ENCODE results near the gene SH2B3. TPM values are rescaled to one million over a fixed set of nuclear protein-coding genes. Genes with fewer than 3 reads are reported as not detected.
A peak's percentile ranks its signal among the peaks of the same experiment; 100 is the strongest.
"Not testable (repeated sequence)": the region's sequence is repeated elsewhere in the genome, so short reads cannot be mapped to it uniquely, and the experiment has no call there.

SH2B3 gene
- total RNA-seq, 1 donor from 2014 or later: 36.4 TPM

DNA sequence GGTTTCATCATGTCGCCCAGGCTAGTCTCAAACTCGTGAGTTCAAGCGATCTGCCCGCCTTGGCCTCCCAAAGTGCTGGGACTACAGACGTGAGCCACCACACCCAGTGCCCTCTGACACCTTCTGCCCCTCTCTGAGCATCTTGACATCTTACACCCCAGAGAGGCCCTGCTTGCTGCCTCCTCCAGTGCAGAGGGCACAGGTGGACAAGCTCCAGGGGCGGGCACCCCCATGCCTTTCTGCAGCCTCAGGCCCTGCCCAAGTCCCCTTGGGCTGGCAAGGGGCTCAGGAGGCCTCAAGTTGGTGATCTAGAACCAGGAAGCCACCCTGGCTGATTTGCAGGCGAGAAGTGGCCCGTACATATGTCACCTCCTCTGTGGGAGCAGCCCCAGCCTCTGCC lies 11.2 kb upstream of the SH2B3 start:
- Mint-ChIP-seq H3K27me3 (ENCODE audit: unreplicated experiment) (peaks cover 2% of the 10 kb centered on the region), H3K27ac (ENCODE audit: unreplicated experiment) (no peak overlapping the region), H3K4me3 (ENCODE audit: unreplicated experiment) (no peak overlapping the region), H3K4me1 (ENCODE audit: unreplicated experiment) (peaks cover 24% of the 10 kb centered on the region), H3K36me3 (ENCODE audit: unreplicated experiment) (no peaks in the 10 kb centered on the region), H3K9me3 (ENCODE audit: unreplicated experiment) (no peaks in the 10 kb centered on the region)
- no peak for DNase-seq (ENCODE audit: extremely low spot score, unreplicated experiment)
- TF ChIP-seq, protein P1, sequence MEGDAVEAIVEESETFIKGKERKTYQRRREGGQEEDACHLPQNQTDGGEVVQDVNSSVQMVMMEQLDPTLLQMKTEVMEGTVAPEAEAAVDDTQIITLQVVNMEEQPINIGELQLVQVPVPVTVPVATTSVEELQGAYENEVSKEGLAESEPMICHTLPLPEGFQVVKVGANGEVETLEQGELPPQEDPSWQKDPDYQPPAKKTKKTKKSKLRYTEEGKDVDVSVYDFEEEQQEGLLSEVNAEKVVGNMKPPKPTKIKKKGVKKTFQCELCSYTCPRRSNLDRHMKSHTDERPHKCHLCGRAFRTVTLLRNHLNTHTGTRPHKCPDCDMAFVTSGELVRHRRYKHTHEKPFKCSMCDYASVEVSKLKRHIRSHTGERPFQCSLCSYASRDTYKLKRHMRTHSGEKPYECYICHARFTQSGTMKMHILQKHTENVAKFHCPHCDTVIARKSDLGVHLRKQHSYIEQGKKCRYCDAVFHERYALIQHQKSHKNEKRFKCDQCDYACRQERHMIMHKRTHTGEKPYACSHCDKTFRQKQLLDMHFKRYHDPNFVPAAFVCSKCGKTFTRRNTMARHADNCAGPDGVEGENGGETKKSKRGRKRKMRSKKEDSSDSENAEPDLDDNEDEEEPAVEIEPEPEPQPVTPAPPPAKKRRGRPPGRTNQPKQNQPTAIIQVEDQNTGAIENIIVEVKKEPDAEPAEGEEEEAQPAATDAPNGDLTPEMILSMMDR (IDR thresholded peaks at IDR 0.05): no peak

DNA sequence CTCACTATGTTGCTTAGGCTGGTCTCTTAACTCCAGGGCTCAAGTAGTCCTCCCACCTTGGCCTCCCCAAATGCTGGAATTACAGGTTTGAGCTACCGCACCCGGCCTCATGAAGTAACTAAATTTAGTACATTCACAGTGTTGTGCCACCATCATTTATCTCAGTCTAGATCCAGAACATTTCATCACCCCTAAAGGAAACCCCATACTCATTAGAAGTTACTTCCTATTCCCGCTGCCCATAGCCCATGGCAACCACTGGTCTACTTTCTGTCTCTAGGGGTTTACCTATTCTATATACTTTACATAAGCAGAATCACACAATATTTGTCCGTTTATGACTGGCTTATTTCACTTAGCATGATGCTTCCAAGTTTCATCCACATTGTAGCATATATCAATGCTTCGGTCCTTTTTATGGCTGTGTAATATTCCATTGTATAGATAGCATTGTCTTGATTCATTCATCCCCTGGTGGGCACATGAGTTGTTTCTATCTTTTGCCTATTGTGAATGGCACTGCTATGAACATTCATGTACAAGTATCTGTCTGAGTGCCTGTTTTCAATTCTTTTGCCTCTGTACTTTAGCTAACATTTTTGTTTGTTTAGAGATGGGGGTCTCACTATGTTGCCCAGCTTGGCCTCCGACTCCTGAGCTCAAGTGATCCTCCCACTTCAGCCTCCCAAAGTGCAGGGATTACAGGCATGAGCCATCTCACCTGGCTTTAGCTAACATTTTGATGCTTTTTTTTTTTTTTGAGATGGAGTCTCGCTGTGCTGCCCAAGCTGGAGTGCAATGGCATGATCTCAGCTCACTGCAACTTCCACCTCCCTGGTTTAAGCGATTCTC lies 10.2 kb upstream of the SH2B3 start:
- H3K27ac Mint-ChIP-seq (ENCODE audit: unreplicated experiment): no peak overlapping the region
- peaks cover 27% of the 10 kb centered on the region for H3K4me1 Mint-ChIP-seq (ENCODE audit: unreplicated experiment)
- no peak for DNase-seq (ENCODE audit: extremely low spot score, unreplicated experiment)
- H3K4me3 Mint-ChIP-seq (ENCODE audit: unreplicated experiment): no peak overlapping the region
- H3K36me3 Mint-ChIP-seq (ENCODE audit: unreplicated experiment): no peaks in the 10 kb centered on the region
- TF ChIP-seq, protein P1 (IDR thresholded peaks at IDR 0.05): no peak
- H3K9me3 Mint-ChIP-seq (ENCODE audit: unreplicated experiment): no peaks in the 10 kb centered on the region
- H3K27me3 Mint-ChIP-seq (ENCODE audit: unreplicated experiment): no peaks in the 10 kb centered on the region

- H3K27me3 Mint-ChIP-seq (ENCODE audit: unreplicated experiment): not testable (repeated sequence)
These were observed 9.5 kb upstream of the SH2B3 start for GRCh38 chr12:111396271-111396670.

DNA sequence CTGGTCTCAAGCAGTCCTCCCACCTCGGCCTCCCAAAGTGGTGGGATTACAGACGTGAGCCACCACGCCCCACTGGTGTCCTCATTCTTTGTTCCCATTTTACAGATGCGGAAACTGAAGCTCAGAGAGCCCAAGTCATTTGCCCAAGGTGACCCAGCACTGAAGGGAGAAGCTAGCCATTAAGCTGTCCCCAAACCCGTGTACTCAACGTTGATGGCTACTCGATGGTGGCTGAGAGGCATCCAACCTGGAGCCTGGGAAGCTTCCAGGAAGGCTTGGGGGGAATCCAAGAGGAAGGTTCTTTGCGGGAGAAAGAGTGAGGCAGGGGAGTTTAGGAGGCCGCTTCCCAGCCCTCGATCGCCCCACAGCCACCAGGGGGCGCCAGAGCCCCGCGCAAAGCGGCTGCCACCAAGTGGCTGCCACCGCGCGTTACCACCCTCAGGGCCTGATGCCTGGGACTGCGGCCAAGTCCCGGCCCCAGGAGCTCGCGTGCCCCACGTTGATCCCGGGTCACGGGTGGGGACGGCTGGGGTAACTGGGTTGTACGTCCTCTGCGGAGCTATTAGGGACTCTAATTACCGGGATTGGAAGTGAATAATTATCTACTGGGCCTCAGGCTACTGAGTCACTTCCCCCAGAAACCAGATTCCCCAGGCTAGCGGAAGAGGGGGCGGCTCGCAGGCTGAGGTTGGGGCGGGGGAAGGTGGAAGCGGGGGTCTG lies 8.8 kb upstream of the SH2B3 start:
- peaks cover 27% of the 10 kb centered on the region for H3K4me1 Mint-ChIP-seq (ENCODE audit: unreplicated experiment)
- TF ChIP-seq, protein P1 (IDR thresholded peaks at IDR 0.05): peak; percentile 100
- no peaks in the 10 kb centered on the region for H3K9me3 Mint-ChIP-seq (ENCODE audit: unreplicated experiment)
- H3K4me3 Mint-ChIP-seq (ENCODE audit: unreplicated experiment): peak overlapping the region; percentile 57
- no peaks in the 10 kb centered on the region for H3K36me3 Mint-ChIP-seq (ENCODE audit: unreplicated experiment)
- peak overlapping the region; percentile 86 for H3K27ac Mint-ChIP-seq (ENCODE audit: unreplicated experiment)
- no peaks in the 10 kb centered on the region for H3K27me3 Mint-ChIP-seq (ENCODE audit: unreplicated experiment)
- peak; percentile 97 for DNase-seq (ENCODE audit: extremely low spot score, unreplicated experiment)

More at GRCh38 chr12:111396271-111396670, 9.5 kb upstream of the SH2B3 start:
- not testable (repeated sequence) for DNase-seq (ENCODE audit: extremely low spot score, unreplicated experiment); H3K4me3 Mint-ChIP-seq (ENCODE audit: unreplicated experiment); H3K36me3 Mint-ChIP-seq (ENCODE audit: unreplicated experiment); H3K27ac Mint-ChIP-seq (ENCODE audit: unreplicated experiment); H3K9me3 Mint-ChIP-seq (ENCODE audit: unreplicated experiment)
- H3K4me1 Mint-ChIP-seq (ENCODE audit: unreplicated experiment): peaks cover 27% of the 10 kb centered on the region

- no peaks in the 10 kb centered on the region for H3K36me3 Mint-ChIP-seq (ENCODE audit: unreplicated experiment)
- no peak for DNase-seq (ENCODE audit: extremely low spot score, unreplicated experiment)
- H3K9me3 Mint-ChIP-seq (ENCODE audit: unreplicated experiment): no peaks in the 10 kb centered on the region
- peak overlapping the region; percentile 37 for H3K27ac Mint-ChIP-seq (ENCODE audit: unreplicated experiment)
- peaks cover 35% of the 10 kb centered on the region for H3K4me1 Mint-ChIP-seq (ENCODE audit: unreplicated experiment)
- no peak overlapping the region for H3K4me3 Mint-ChIP-seq (ENCODE audit: unreplicated experiment)
- TF ChIP-seq, protein P1 (IDR thresholded peaks at IDR 0.05): no peak
- H3K27me3 Mint-ChIP-seq (ENCODE audit: unreplicated experiment): no peaks in the 10 kb centered on the region
These were observed 7.2 kb upstream of the SH2B3 start for GRCh38 chr12:111398530-111398929.

- DNase-seq (ENCODE audit: extremely low spot score, unreplicated experiment); H3K4me3 Mint-ChIP-seq (ENCODE audit: unreplicated experiment); H3K27me3 Mint-ChIP-seq (ENCODE audit: unreplicated experiment); H3K27ac Mint-ChIP-seq (ENCODE audit: unreplicated experiment); H3K36me3 Mint-ChIP-seq (ENCODE audit: unreplicated experiment); H3K9me3 Mint-ChIP-seq (ENCODE audit: unreplicated experiment): not testable (repeated sequence)
- peaks cover 44% of the 10 kb centered on the region for H3K4me1 Mint-ChIP-seq (ENCODE audit: unreplicated experiment)
These were observed 5.8 kb upstream of the SH2B3 start for GRCh38 chr12:111399741-111400404.
